Tibial artery (tissue), 4 donors: ENCODE results near the gene SHOX.

Source experiments
- DNase-seq, 2 donors: peaks; one replicate each; pipeline ENCODE4 v3.0.0-alpha.2; 2019
- H3K27ac ChIP-seq, 2 donors: fragments of 200-600 bp; sonication (generic) in 1 of 2; 1 replicate in 1 of 2; 2 replicates in 1 of 2; pipeline ENCODE4 v1.5.1; 2018 to 2019; ENCODE audit warnings: mild to moderate bottlenecking in 1 of 2
- H3K27me3 ChIP-seq, 2 donors: fragments of 200-600 bp; sonication (generic) in 1 of 2; one replicate each; pipeline versions ENCODE4 v1.5.1 to v1.6.0; 2016 to 2019
- H3K36me3 ChIP-seq, 3 donors: fragments of 200-600 bp; sonication (generic) in 2 of 3; one replicate each; pipeline ENCODE4 v1.5.1; 2016 to 2019; ENCODE audit warnings: mild to moderate bottlenecking in 2 of 3
- H3K4me1 ChIP-seq, 4 donors: fragments of 200-600 bp; sonication (generic) in 2 of 4; 1 replicate in 3 of 4; 2 replicates in 1 of 4; pipeline ENCODE4 v1.5.1; 2016 to 2019
- H3K4me3 ChIP-seq, 2 donors: fragments of 200-600 bp; sonication (generic) in 1 of 2; 1 replicate in 1 of 2; 2 replicates in 1 of 2; pipeline ENCODE4 v1.5.1; 2018 to 2019; ENCODE audit warnings: mild to moderate bottlenecking in 2 of 2
- H3K9me3 ChIP-seq, 3 donors: fragments of 200-600 bp; sonication (generic) in 1 of 3; one replicate each; pipeline ENCODE4 v1.5.1; 2016 to 2019
- intact Hi-C: fragments of 100-400 bp; cut with DNase I; formaldehyde crosslinking; loops from one replicate; pipeline ENCODE4 v1.15.0; 2023; ENCODE audit warnings: low total_unique reads
- TF ChIP-seq, protein P1 (sequence below), 2 experiments: fragments of 200-600 bp in 1 of 2; fragments of 450-650 bp in 1 of 2; IDR thresholded peaks; one replicate each; pipeline ENCODE4 v1.5.1; 2017 to 2019; ENCODE audit warnings: antibody characterized with exemption in 2 of 2, mild to moderate bottlenecking in 1 of 2, moderate library complexity in 1 of 2

SHOX gene

GRCh38 chrX:629230-630006 lies 1.2 kb upstream of the SHOX start:
- peaks cover 0 to 63% of the 10 kb centered on the region in 2 donors for H3K27me3 ChIP-seq
- H3K36me3 ChIP-seq = no peaks in the 10 kb centered on the region
- intact Hi-C loops = no loop called here
- peaks cover 0 to 3% (median under 1%) of the 10 kb centered on the region in 4 donors for H3K4me1 ChIP-seq
- peak overlapping the region in 1 of 2 donors; percentile 11 for H3K27ac ChIP-seq
- no peak for DNase-seq
- H3K9me3 ChIP-seq = no peaks in the 10 kb centered on the region
- TF ChIP-seq, protein P1, sequence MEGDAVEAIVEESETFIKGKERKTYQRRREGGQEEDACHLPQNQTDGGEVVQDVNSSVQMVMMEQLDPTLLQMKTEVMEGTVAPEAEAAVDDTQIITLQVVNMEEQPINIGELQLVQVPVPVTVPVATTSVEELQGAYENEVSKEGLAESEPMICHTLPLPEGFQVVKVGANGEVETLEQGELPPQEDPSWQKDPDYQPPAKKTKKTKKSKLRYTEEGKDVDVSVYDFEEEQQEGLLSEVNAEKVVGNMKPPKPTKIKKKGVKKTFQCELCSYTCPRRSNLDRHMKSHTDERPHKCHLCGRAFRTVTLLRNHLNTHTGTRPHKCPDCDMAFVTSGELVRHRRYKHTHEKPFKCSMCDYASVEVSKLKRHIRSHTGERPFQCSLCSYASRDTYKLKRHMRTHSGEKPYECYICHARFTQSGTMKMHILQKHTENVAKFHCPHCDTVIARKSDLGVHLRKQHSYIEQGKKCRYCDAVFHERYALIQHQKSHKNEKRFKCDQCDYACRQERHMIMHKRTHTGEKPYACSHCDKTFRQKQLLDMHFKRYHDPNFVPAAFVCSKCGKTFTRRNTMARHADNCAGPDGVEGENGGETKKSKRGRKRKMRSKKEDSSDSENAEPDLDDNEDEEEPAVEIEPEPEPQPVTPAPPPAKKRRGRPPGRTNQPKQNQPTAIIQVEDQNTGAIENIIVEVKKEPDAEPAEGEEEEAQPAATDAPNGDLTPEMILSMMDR (IDR thresholded peaks at IDR 0.05) = no peak
- peak overlapping the region in 1 of 2 donors; percentile 26 for H3K4me3 ChIP-seq

DNA sequence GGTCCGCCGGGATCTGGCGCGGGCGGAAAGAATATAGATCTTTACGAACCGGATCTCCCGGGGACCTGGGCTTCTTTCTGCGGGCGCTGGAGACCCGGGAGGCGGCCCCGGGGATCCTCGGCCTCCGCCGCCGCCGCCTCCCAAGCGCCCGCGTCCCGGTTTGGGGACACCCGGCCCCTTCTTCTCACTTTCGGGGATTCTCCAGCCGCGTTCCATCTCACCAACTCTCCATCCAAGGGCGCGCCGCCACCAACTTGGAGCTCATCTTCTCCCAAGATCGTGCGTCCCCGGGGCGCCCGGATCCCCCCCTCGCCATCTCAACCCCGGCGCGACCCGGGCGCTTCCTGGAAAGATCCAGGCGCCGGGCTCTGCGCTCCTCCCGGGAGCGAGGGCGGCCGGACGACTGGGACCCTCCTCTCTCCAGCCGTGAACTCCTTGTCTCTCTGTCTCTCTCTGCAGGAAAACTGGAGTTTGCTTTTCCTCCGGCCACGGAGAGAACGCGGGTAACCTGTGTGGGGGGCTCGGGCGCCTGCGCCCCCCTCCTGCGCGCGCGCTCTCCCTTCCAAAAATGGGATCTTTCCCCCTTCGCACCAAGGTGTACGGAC lies 482 bp upstream of the SHOX start:
- Histone ChIP-seq H3K36me3 (no peaks in the 10 kb centered on the region), H3K9me3 (no peaks in the 10 kb centered on the region), H3K27me3 (peaks cover 0 to 69% of the 10 kb centered on the region in 2 donors), H3K4me3 (peak overlapping the region in 1 of 2 donors; percentile 26), H3K27ac (peak overlapping the region in 1 of 2 donors; percentile 11), H3K4me1 (peaks cover 0 to 3% (median 0%) of the 10 kb centered on the region in 4 donors)
- intact Hi-C loops = no loop called here
- TF ChIP-seq, protein P1 (IDR thresholded peaks at IDR 0.05) = no peak
- no peak for DNase-seq

GRCh38 chrX:631802-632365 lies 1.3 kb downstream of the SHOX start:
- no peak for DNase-seq
- Histone ChIP-seq H3K4me3 (peak overlapping the region in 1 of 2 donors; percentile 35), H3K9me3 (no peaks in the 10 kb centered on the region), H3K36me3 (no peaks in the 10 kb centered on the region), H3K27ac (no peak overlapping the region), H3K4me1 (peaks cover 0 to 3% (median 0%) of the 10 kb centered on the region in 4 donors), H3K27me3 (peaks cover 0 to 77% of the 10 kb centered on the region in 2 donors)
- TF ChIP-seq, protein P1 (IDR thresholded peaks at IDR 0.05) = no peak
- intact Hi-C loops = no loop called here

DNA sequence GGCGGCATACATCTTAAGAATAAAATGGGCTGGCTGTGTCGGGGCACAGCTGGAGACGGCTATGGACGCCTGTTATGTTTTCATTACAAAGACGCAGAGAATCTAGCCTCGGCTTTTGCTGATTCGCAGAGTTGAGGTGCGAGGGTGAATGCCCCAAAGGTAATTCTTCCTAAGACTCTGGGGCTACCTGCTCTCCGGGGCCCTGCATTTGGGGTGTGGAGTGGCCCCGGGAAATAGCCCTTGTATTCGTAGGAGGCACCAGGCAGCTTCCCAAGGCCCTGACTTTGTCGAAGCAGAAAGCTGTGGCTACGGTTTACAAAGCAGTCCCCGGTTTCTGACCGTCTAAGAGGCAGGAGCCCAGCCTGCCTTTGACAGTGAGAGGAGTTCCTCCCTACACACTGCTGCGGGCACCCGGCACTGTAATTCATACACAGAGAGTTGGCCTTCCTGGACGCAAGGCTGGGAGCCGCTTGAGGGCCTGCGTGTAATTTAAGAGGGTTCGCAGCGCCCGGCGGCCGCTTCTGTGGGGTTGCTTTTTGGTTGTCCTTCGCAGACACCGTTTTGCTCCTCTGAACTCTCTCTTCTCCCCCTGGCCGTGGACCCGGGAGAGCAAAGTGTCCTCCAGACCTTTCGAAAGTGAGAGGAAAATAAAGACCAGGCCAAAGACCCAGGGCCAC lies 1.9 kb downstream of the SHOX start:
- intact Hi-C loops = no loop called here
- H3K27me3 ChIP-seq = peaks cover 0 to 79% of the 10 kb centered on the region in 2 donors
- TF ChIP-seq, protein P1 (IDR thresholded peaks at IDR 0.05) = no peak

More for the DNA sequence above, 1.9 kb downstream of the SHOX start:
- Histone ChIP-seq H3K27ac (no peak overlapping the region), H3K4me1 (peaks cover 0 to 3% (median 0%) of the 10 kb centered on the region in 4 donors), H3K4me3 (peak overlapping the region in 1 of 2 donors; percentile 35), H3K36me3 (no peaks in the 10 kb centered on the region), H3K9me3 (no peaks in the 10 kb centered on the region)
- DNase-seq = no peak
